IMR-90 (cell line): ENCODE measurements around the gene ABHD1. TPM values are rescaled to one million over a fixed set of nuclear protein-coding genes. Genes with fewer than 3 reads are reported as not detected.

ENCODE experiments used
- ATAC-seq: fragments of 200-7000 bp; cut with Tn5 transposase; 2 replicates; pipeline ENCODE4 v1.9.1; 2020; ENCODE audit warnings: low read depth, mild to moderate bottlenecking, moderate library complexity
- BruUV-seq: library from RNA; stranded (reverse); fragments of 400-500 nt; replicated peaks from 2 replicates; lab custom pipeline; 2021; lab: Mats Ljungman, UMichigan
- CTCF ChIA-PET: fragments of 300-600 bp; formaldehyde crosslinking; extraction: SDS; loops from one replicate; lab custom pipeline; 2021; ENCODE audit warnings: antibody characterized with exemption; lab: Yijun Ruan, JAX
- POLR2A ChIA-PET: fragments of 300-600 bp; sonication (Branson Sonifier 250); formaldehyde crosslinking; loops from one replicate; lab custom pipeline; 2022; ENCODE audit warnings: antibody characterized with exemption; ENCODE audit not compliant: unreplicated experiment; lab: Charles Lee
- DNase-seq: peaks from one replicate; pipeline ENCODE4 v3.0.0; 2013
- H2AFZ ChIP-seq: replicated peaks from 2 replicates; pipeline ENCODE3; 2013; ENCODE audit warnings: low read length, mild to moderate bottlenecking; ENCODE audit not compliant: poor library complexity
- H2AK5ac ChIP-seq: 2 replicates; pipeline ENCODE4 v1.6.1; 2013; ENCODE audit warnings: low read depth, low read length, inconsistent platforms
- H2AK9ac ChIP-seq: replicated peaks from 2 replicates; pipeline ENCODE3; 2013; ENCODE audit warnings: mild to moderate bottlenecking, low read depth, low read length, moderate library complexity; ENCODE audit not compliant: poor library complexity
- H2BK120ac ChIP-seq: 2 replicates; pipeline ENCODE4 v1.6.1; 2013; ENCODE audit warnings: low read depth, low read length, inconsistent platforms
- H2BK15ac ChIP-seq: 3 replicates; pipeline ENCODE4 v1.6.1; 2013; ENCODE audit warnings: low read depth, low read length, inconsistent platforms
- H2BK20ac ChIP-seq: 2 replicates; pipeline ENCODE4 v1.6.1; 2013; ENCODE audit warnings: low read depth, mild to moderate bottlenecking, inconsistent platforms, low read length, moderate library complexity
- H2BK5ac ChIP-seq: 2 replicates; pipeline ENCODE4 v1.6.1; 2013; ENCODE audit warnings: mild to moderate bottlenecking, low read depth, low read length, inconsistent platforms; ENCODE audit not compliant: poor library complexity, severe bottlenecking
- H3K14ac ChIP-seq: replicated peaks from 2 replicates; pipeline ENCODE4 v1.6.1; 2013; ENCODE audit warnings: low read depth, low read length, inconsistent platforms
- H3K18ac ChIP-seq: 2 replicates; pipeline ENCODE4 v1.6.1; 2013; ENCODE audit warnings: low read depth, low read length, control low read depth
- H3K23ac ChIP-seq: 2 replicates; pipeline ENCODE4 v1.6.1; 2013; ENCODE audit warnings: low read depth, low read length, inconsistent platforms
- H3K27ac ChIP-seq: 2 replicates; pipeline ENCODE4 v1.5.1; 2013; ENCODE audit warnings: mild to moderate bottlenecking, control low read depth, low read length; ENCODE audit not compliant: insufficient read depth
- H3K27me3 ChIP-seq: 2 replicates; pipeline ENCODE4 v1.6.1; 2013; ENCODE audit warnings: low read length; ENCODE audit not compliant: control insufficient read depth, insufficient read depth
- H3K36me3 ChIP-seq: 2 replicates; pipeline ENCODE4 v1.6.1; 2013; ENCODE audit warnings: low read length, mixed read lengths; ENCODE audit not compliant: control insufficient read depth, insufficient read depth
- H3K4ac ChIP-seq: 2 replicates; pipeline ENCODE4 v1.6.1; 2013; ENCODE audit warnings: low read depth, low read length, inconsistent platforms
- H3K4me1 ChIP-seq: 2 replicates; pipeline ENCODE4 v1.6.1; 2013; ENCODE audit warnings: low read length, mixed read lengths; ENCODE audit not compliant: control insufficient read depth, insufficient read depth
- H3K4me2 ChIP-seq: 2 replicates; pipeline ENCODE4 v1.6.1; 2013; ENCODE audit warnings: low read depth, mild to moderate bottlenecking, control low read depth, low read length, moderate library complexity
- H3K4me3 ChIP-seq: 2 replicates; pipeline ENCODE4 v1.5.1; 2013; ENCODE audit warnings: low read depth, mild to moderate bottlenecking, control low read depth, low read length, moderate library complexity; ENCODE audit not compliant: insufficient read depth
- H3K56ac ChIP-seq: 2 replicates; pipeline ENCODE4 v1.6.1; 2013; ENCODE audit warnings: low read length, inconsistent platforms; ENCODE audit not compliant: insufficient read depth; ENCODE audit errors: extremely low read depth
- H3K79me1 ChIP-seq, 2 experiments: 2 replicates each; pipeline ENCODE4 v1.6.1; 2013; ENCODE audit warnings: low read length in 2 of 2, inconsistent platforms in 1 of 2, low read depth in 1 of 2
- H3K9ac ChIP-seq: 2 replicates; pipeline ENCODE4 v1.6.1; 2013; ENCODE audit warnings: low read depth, low read length, control low read depth
- H3K9me1 ChIP-seq: 2 replicates; pipeline ENCODE4 v1.6.1; 2013; ENCODE audit warnings: low read length, inconsistent platforms; ENCODE audit not compliant: insufficient read depth
- H3K9me3 ChIP-seq: 2 replicates; pipeline ENCODE4 v1.6.1; 2013; ENCODE audit warnings: low read length; ENCODE audit not compliant: control insufficient read depth, insufficient read depth
- H4K20me1 ChIP-seq: 2 replicates; pipeline ENCODE4 v1.6.1; 2013; ENCODE audit warnings: low read length, inconsistent platforms; ENCODE audit not compliant: insufficient read depth
- H4K5ac ChIP-seq: 2 replicates; pipeline ENCODE4 v1.6.1; 2013; ENCODE audit warnings: mild to moderate bottlenecking, low read depth, low read length, control low read depth
- H4K8ac ChIP-seq, 2 experiments: 2 replicates each; pipeline ENCODE4 v1.6.1; 2013; ENCODE audit warnings: low read depth in 2 of 2, low read length in 2 of 2, control low read depth in 1 of 2, inconsistent platforms in 1 of 2
- H4K91ac ChIP-seq: 2 replicates; pipeline ENCODE4 v1.6.1; 2013; ENCODE audit warnings: low read depth, low read length, inconsistent platforms; ENCODE audit not compliant: insufficient read depth
- BHLHE40 ChIP-seq: fragments of 150-350 bp; IDR thresholded peaks from 2 replicates; pipeline ENCODE4 v1.6.1; 2016; ENCODE audit warnings: mild to moderate bottlenecking, low read depth, low read length
- CEBPB ChIP-seq: IDR thresholded peaks from 2 replicates; pipeline ENCODE4 v1.6.1; 2012; ENCODE audit warnings: low read depth, low read length, improper control_type of control experiment
- CHD1 ChIP-seq: IDR thresholded peaks from 2 replicates; pipeline ENCODE4 v1.6.1; 2012; ENCODE audit warnings: low read depth, low read length, improper control_type of control experiment
- ELK1 ChIP-seq: fragments of 150-350 bp; IDR thresholded peaks from 2 replicates; pipeline ENCODE4 v1.6.1; 2016; ENCODE audit warnings: low read depth, mild to moderate bottlenecking, low read length, moderate library complexity, borderline replicate concordance
- NFE2L2 ChIP-seq: fragments of 150-350 bp; IDR thresholded peaks from 2 replicates; pipeline ENCODE4 v1.6.1; 2016; ENCODE audit warnings: low read depth, mild to moderate bottlenecking, low read length
- RCOR1 ChIP-seq: IDR thresholded peaks from 2 replicates; pipeline ENCODE4 v1.6.1; 2012; ENCODE audit warnings: mild to moderate bottlenecking, low read length, improper control_type of control experiment; ENCODE audit not compliant: insufficient replicate concordance
- RFX5 ChIP-seq: IDR thresholded peaks from 2 replicates; pipeline ENCODE4 v1.8.0; 2012; ENCODE audit warnings: low read depth, mild to moderate bottlenecking, low read length, moderate library complexity
- USF2 ChIP-seq: fragments of 150-350 bp; IDR thresholded peaks from 2 replicates; pipeline ENCODE4 v1.6.1; 2017; ENCODE audit warnings: mild to moderate bottlenecking, antibody characterized with exemption, low read length, low read depth
- WGBS, 2 experiments: methylation state at CpG; one replicate each; pipeline versions ENCODE4 v1.1.5 to v1.1.7; 2013; ENCODE audit warnings: missing lambda C conversion rate in 2 of 2; ENCODE audit not compliant: insufficient read length in 1 of 2; ENCODE audit errors: extremely low coverage in 2 of 2; 5-methylcytosine and 5-hydroxymethylcytosine counted together
- dilution Hi-C: fragments of 300-500 bp; cut with HindIII; formaldehyde crosslinking; loops from one replicate; pipeline ENCODE4 v1.14.3; 2018; ENCODE audit warnings: low sequenced_read_pairs; ENCODE audit not compliant: unreplicated experiment
- in situ Hi-C: fragments of 300-500 bp; cut with MboI; formaldehyde crosslinking; loops from 3 replicates; pipeline ENCODE4 v1.14.3; 2019; ENCODE audit warnings: low sequenced_read_pairs, inconsistent platforms, mixed read lengths
- intact Hi-C: fragments of 100-400 bp; cut with micrococcal nuclease; formaldehyde crosslinking; loops from 2 replicates; pipeline ENCODE4 v1.10.0; 2022
- polyA plus RNA-seq, 3 experiments: library from polyadenylated mRNA; depleted of rRNA; stranded (reverse); fragments of >200 nt; gene quantifications; 2 replicates each; pipeline ENCODE4 v1.2.3, GENCODE V29; 2012; ENCODE audit warnings: low replicate concordance in 1 of 3
- total RNA-seq: library from RNA; depleted of rRNA; stranded (reverse); fragments of >200 nt; gene quantifications from 2 replicates; pipeline ENCODE4 v1.2.3, GENCODE V29; 2012

Gene ABHD1
- total and polyA plus RNA-seq, 2 of the 4 experiments (the other 2 are of a cell fraction): 0.24 TPM; not detected in 1

- no peak overlapping the region for H2BK15ac ChIP-seq
- H4K5ac ChIP-seq: no peak overlapping the region
- dilution Hi-C loops: no loop called here
- in situ Hi-C loops: no loop called here
- CTCF ChIA-PET: no interaction called here
- no peaks in the 10 kb centered on the region for H3K9me3 ChIP-seq
- H4K8ac ChIP-seq: 0 out of 4 replicates have a peak overlapping the region, but pooled peaks of 1 of the 2 experiments have one; percentile 15
- no peak overlapping the region for H3K27ac ChIP-seq
- H2BK20ac ChIP-seq: no peak overlapping the region
- H4K91ac ChIP-seq: no peak overlapping the region
- no peaks in the 10 kb centered on the region for H3K27me3 ChIP-seq
- no peak overlapping the region for H2AFZ ChIP-seq
- H3K79me1 ChIP-seq: peaks cover 3 to 43% of the 10 kb centered on the region in 2 experiments; a peak in 3 of 4 replicates
- no peak for TF ChIP-seq CHD1
- TF ChIP-seq USF2: no peak
- TF ChIP-seq NFE2L2: no peak
- TF ChIP-seq CEBPB: no peak
- TF ChIP-seq RFX5: no peak
- no peak for TF ChIP-seq RCOR1
- TF ChIP-seq ELK1: no peak
- TF ChIP-seq BHLHE40: no peak
- ATAC-seq: no peak
- H3K4me2 ChIP-seq: no peak overlapping the region
- H3K56ac ChIP-seq: no peak overlapping the region
- 79% methylated on average over 3 of the region's 6 CpGs; no CpG with 5 or more reads in 1 of the 2 experiments for WGBS, 2 experiments
- H4K20me1 ChIP-seq: peaks cover 14% of the 10 kb centered on the region
- H3K23ac ChIP-seq: no peak overlapping the region; the same call in 1 of the 2 replicates
- no peak overlapping the region for H3K4me3 ChIP-seq
- peaks cover 18% of the 10 kb centered on the region for H3K4me1 ChIP-seq
- POLR2A ChIA-PET: no interaction called here
- H2AK9ac ChIP-seq: no peak overlapping the region
- peaks cover 29% of the 10 kb centered on the region; the same call in 1 of the 2 replicates for H3K36me3 ChIP-seq
- no peak overlapping the region for H3K9ac ChIP-seq
- no peak overlapping the region for H3K14ac ChIP-seq
- no peak overlapping the region for H3K4ac ChIP-seq
- H3K9me1 ChIP-seq: peaks cover 3% of the 10 kb centered on the region; the same call in 1 of the 2 replicates
- BruUV-seq: no TSS peak
- H2BK5ac ChIP-seq: no peak overlapping the region
- no peak overlapping the region for H2BK120ac ChIP-seq
- no peak overlapping the region for H3K18ac ChIP-seq
- intact Hi-C loops: loop anchor here (5.0 kb wide), 1 partner anchor 237 kb away; the partner anchor contains the start of gene DPYSL5
- DNase-seq: no peak
- no peak overlapping the region for H2AK5ac ChIP-seq
Measured at GRCh38 chr2:27084297-27085061, 39.1 kb upstream of the ABHD1 start.
